ENCODE measurements around the gene CHTF18.

GRCh38 chr16:813916-814412, 25.5 kb downstream of the CHTF18 start:
- TF ChIP-seq POLR2A (IDR thresholded peaks at IDR 0.05), result no peak
- TF ChIP-seq, protein P1, sequence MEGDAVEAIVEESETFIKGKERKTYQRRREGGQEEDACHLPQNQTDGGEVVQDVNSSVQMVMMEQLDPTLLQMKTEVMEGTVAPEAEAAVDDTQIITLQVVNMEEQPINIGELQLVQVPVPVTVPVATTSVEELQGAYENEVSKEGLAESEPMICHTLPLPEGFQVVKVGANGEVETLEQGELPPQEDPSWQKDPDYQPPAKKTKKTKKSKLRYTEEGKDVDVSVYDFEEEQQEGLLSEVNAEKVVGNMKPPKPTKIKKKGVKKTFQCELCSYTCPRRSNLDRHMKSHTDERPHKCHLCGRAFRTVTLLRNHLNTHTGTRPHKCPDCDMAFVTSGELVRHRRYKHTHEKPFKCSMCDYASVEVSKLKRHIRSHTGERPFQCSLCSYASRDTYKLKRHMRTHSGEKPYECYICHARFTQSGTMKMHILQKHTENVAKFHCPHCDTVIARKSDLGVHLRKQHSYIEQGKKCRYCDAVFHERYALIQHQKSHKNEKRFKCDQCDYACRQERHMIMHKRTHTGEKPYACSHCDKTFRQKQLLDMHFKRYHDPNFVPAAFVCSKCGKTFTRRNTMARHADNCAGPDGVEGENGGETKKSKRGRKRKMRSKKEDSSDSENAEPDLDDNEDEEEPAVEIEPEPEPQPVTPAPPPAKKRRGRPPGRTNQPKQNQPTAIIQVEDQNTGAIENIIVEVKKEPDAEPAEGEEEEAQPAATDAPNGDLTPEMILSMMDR (IDR thresholded peaks at IDR 0.05), result no peak

Data from esophagus squamous epithelium (tissue), 4 donors.